Stimulated activated CD8-positive, alpha-beta memory T cell treated with anti-CD3 and anti-CD28 coated beads, Interleukin-4, amount 100 ng/mL, for 4 hours (primary cell): Measurements from ENCODE around the gene FAM200A.
A peak's percentile ranks its signal among the peaks of the same experiment; 100 is the strongest.
"Not testable (repeated sequence)": the region's sequence is repeated elsewhere in the genome, so short reads cannot be mapped to it uniquely, and the experiment has no call there.

Experiments
- DNase-seq, 2 donors: peaks; one replicate each; pipeline ENCODE4 v3.0.0-alpha.2; 2020; ENCODE audit warnings: low read depth in 2 of 2, low spot score in 1 of 2

The FAM200A gene

DNA sequence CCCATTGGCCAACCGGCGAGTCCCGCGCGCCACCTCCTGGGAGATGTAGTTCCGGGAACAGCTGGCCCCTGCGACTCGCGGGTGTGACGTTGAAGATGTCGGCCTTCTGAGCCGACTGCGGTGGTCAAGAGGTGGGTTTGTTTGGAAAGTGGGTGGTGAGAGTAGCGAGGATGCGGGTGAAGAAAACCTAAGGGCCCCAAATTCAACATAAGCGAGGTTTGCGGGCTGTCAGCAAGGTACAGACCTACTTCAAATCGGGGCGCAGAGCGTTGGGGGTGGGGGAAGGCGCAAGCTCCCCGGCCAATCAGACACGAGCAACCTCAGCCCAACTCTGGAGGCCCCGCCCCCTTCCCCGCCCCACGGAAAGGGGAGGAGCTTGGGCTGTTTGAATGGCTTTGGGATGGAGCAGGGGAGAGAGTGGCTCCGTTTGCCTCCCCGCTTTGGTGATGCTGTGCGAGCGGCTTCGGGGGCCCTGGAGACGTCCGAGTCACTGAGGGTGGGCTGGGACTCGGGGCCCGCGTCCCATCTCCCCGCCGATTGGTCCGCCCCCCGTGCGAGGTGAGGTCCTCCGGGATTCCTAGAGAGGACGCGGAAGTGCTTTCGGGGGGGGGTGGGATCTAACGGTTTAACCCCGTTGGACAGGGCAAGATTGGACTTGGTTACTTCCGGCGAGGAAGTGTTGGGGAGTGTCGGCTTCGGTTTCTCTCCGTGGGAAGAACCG, 47.2 kb downstream of the FAM200A start, which contains the start of gene ZKSCAN5:
ZKSCAN5 (plus strand) TSS at position 60 of the 721 bp plus-strand sequence. CDS start 1,383 bp downstream, outside the sequence.
- peak; percentile 93 to 98 for DNase-seq

DNA sequence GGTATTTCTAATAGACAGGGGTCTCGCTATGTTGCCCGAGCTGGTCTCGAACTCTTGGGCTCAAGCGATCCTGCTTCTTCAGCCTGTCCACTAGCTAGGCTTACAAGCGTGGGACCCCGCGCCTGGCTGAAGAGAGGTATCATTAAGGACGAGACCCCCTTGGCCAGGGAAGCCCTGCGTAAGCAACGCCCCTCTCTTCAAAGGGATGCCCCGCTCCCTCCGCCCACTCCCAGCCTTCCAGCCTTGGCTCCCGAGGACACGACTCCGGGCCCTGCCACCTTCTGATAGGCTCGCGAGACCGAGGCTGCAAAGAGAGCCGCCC, 47.7 kb downstream of the FAM200A start:
- DNase-seq = no peak

DNA sequence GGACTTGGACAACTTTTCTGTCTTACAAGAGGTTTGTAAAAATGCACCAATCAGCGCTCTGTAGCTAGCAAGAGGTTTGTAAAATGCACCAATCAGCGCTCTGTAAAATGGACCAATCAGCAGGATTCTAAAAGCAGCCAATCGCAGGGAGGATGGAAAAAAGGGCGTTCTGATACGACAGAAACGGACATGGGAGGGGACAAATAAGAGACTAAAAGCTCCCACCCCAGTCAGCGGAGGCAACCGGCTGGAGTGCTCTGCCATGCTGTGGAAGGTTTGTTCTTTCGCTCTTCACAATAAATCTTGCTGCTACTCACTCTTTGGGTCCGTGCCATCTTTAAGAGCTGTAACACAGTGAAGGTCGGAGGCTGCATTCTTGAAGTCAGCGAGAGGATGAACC, 50.7 kb downstream of the FAM200A start:
- DNase-seq = not testable (repeated sequence)

- no peak for DNase-seq
These were observed 51.3 kb downstream of the FAM200A start for GRCh38 chr7:99500637-99501009.

- DNase-seq = peak; percentile 78 to 79
These were observed 51.9 kb downstream of the FAM200A start, which contains the start of gene ZNF394 for GRCh38 chr7:99499721-99500636. Gene ZNF394 (minus strand): TSS chr7:99500281. CDS start chr7:99500093, 188 bp downstream.

DNA sequence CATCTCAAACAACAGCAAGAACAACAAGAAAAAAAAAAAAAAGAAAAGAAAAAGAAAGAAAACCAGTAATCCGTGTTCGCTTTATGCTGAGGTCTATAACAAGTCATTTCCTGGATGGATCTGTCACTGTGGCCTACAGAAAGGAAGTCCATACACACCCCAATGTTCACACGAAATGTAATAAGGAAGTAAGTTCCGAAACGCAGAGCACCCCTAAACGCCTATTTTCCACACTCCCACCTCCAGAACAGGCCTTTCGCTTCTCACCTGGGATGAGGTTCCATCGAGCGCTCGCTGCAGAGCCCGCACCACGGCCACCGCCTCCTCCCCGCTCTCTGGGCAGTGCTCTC, 52.6 kb downstream of the FAM200A start:
- no peak for DNase-seq

GRCh38 chr7:99498546-99498944, 53.4 kb downstream of the FAM200A start:
- no peak for DNase-seq

- DNase-seq = no peak
These were observed 54.0 kb downstream of the FAM200A start for GRCh38 chr7:99497766-99498545.
